Raji (cell line): Measurements from ENCODE around the gene CCDC33.

Experiments used
- POLR2A ChIP-seq: IDR thresholded peaks from 2 replicates; pipeline ENCODE4 v1.6.1; 2011; ENCODE audit warnings: low read depth, low read length, control low read depth; ENCODE audit not compliant: insufficient read depth

Gene CCDC33

DNA sequence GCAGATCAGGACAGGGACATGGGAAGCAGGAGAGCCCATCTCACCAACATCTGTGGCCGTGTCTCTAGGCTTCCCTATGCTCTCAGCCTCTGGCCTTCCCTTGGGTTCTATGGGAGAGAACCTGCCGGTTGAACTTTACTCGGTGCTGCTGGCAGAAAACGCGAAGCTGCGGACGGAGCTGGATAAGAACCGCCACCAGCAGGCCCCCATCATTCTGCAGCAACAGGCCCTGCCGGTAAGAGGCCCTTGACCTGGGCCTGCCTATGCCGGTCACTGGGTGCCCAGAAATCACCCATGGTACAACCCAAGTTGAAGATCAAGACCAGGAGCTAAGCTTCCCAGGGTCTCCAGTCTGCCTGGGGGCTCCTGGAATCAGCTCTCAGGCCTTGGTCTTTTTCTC is 96.5 kb downstream of the CCDC33 start:
- no peak for TF ChIP-seq POLR2A

DNA sequence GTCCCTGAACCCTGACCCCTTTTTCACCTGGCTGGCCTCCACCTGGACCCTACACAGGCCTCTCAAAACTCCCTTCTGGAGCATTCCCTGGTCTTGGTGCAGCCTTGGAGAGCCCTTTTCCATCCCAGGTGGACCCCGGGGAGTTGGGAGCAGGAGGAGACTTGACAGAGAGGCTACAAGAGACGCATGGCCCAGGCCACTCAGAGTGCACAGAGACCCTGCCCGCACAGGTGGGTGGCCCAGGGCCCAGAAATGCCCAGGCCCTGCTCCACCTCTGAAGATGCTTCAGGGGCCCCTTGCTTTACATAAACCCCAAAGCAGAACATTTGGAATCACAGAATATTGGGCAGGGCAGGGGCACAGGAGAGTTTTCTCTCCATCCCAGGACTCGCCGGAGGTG is 97.0 kb downstream of the CCDC33 start:
- TF ChIP-seq POLR2A = no peak

DNA sequence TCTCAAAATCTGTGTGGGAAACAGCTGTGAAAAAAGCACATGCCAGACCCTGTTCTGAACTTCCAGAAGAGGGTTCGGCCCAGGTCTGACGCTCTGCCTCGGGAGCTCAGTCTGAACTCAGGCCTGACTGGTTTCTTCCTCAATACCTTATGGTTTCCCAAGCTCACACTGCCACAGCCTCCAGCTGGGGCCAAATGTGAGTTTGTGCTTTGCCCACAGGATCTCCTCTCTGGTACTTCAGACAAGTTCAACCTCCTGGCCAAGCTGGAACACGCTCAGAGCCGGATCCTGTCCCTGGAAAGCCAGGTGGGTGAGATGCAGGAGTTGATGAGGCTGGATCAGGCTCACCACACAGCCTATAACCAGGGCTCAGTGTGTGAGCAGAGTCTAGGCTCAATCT is 97.5 kb downstream of the CCDC33 start:
- no peak for TF ChIP-seq POLR2A

DNA sequence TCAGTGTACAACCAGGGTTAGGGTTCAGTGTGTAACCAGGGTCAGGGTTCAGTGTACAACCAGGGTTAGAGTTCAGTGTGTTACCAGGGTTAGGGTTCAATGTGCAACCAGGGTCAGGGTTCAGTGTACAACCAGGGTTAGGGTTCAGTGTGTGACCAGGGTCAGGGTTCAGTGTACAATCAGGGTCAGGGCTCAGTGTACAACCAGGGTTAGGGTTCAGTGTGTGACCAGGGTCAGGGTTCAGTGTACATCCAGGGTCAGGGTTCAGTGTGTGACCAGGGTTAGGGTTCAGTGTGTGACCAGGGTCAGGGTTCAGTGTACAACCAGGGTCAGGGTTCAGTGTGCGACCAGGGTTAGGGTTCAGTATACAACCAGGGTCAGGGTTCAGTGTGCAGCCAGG is 98.0 kb downstream of the CCDC33 start:
- no peak for TF ChIP-seq POLR2A

DNA sequence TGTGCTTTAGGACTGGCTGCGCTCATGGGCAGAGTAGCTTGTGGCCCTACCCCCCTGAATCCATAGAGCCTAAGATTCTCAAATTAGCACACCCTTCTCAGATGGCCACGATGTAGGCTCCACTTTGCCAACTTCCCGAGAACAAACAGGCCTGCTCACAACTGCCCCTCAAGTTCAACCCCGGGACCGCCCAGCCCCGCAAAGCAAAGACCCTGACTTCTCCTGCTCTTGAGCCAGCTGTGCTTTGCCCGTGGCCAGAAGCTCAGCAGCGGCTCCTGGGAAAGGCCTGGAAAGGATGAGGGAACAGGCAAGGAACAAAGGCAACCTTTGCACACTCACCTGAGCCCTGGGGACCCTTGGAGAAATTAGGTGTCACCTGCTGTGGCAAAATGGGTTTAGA is 99.3 kb downstream of the CCDC33 start:
- no peak for TF ChIP-seq POLR2A

DNA sequence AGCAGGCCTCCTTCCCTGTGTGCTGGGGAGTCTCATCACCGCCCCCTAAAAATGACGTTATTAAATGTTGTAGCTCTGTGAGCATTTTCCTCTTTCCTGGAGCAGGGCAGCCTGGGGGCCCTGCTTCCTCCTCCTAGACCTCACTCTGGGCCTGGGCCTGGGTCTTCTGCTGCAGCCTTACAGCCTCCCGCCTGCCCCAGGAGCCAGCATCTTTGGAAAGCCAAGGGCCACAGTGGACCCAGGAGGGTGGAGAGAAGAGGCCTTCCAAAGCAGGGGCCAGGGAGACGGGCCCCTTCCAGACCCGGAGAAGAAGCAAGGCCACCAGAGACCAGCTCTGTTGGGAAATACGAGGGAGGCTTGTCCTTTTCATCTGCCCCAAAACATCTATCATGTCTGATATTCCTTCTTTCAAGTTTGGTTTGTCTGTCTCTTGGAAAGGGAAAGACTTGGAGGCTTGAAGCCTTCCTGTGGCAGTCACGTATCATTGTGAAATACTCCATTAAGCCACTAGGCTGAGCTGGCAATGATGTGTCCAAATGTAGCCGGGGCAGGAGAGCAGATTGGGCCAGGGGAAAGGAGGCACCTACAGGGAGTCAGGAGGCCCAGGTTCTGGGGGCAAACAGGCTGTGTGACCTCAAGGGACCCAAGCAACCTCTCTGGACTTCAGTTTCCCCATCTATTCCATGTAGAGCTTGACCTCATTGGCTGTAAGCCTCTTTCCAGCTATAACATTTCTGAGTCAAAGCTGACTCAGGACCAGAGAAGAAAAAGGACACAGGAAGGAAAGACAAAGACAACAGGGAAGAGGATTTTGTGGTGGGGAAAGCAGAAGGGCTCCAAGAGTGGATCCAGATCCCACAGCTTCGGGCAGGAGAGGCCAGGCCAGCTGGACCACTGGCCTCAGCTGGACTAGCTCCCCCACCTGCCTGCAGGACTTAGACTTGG is 100.2 kb downstream of the CCDC33 start:
- no peak for TF ChIP-seq POLR2A

DNA sequence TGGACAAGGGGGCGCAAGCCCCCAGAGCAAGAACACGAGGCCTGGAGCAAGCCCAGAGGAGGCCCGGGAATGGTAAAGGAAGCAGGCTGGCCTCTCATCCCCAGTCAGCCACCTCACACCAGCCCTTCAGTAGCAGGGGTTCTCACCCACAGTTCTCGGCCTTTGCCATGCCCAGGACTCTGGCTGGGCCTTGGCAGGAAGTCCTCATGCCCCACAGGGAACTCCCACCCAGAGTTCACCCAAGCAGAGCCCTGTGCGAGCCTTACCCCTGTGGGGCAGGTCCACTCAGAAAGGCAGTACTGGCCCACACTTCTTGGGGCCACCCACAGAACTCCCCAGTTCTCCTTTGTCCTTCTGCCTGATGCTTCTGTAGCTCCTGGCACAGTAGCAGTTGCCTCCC is 101.0 kb downstream of the CCDC33 start:
- TF ChIP-seq POLR2A = no peak

DNA sequence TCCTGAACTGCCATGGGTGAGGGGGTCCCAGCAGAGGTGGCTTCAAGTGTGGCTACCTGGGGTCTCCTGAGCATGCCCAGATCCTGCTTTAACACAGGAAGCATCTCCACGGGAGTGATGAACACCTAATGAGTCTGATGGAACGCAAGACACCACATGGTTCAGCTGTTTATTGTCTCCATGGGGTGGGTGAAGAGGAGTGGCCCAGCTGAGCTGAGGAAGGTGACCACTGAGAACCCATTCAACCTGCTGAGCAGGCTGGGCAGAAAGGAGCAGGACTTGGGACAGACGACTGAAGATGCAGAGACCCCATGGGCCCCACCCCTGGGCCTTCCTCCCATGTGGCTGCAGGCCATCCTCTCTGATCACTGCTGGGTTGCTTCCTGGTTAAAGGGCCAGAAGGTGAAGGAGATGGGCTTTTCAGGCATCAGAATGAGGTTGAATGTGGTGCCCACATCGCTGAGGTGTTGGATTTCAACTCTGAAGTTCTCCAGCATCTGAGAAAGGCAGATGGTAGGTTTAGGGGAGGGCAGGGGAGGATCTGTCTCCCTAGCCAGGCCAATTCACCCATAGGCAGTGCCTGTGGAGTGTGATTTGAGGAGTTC is 101.6 kb downstream of the CCDC33 start:
- TF ChIP-seq POLR2A = no peak

DNA sequence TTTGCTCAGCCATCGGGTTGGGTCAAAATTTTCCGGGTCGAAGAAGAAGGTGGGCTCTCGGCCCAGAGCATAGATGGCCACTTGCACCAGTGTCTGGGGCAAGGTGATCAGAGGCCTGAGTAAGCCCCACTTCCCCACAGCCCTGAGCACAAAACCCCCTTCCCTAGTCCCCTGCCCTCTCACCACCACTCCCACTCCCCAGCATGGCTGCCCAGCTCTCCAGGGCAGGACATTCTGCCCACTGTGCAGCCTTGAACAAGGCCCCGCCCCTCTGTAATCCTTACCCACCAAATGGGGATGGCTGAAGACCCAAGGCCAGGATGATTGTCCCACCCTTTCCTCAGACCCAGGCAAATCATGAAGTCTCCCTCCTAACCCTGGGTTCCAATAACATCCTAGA is 102.5 kb downstream of the CCDC33 start:
- TF ChIP-seq POLR2A = no peak

DNA sequence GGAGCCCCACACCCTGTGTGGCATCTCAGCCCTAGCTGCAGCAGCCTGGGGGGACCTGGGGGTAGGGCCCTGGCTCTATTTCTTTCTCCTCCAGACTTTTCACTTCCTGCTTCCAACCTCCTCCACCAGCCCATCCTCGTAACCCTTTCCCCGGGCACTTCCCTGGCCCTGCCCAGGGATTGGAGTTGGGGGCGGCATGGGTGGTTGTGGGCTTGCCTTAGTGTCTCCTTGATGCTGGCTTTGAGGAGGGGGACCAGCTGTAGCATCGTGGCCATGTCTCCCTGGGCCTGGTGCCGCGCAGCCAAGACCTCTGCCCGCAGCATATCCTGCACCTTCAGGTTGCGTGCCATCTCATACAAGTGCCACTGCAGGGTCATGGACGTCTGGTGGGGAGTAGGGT is 103.2 kb downstream of the CCDC33 start:
- TF ChIP-seq POLR2A = no peak

DNA sequence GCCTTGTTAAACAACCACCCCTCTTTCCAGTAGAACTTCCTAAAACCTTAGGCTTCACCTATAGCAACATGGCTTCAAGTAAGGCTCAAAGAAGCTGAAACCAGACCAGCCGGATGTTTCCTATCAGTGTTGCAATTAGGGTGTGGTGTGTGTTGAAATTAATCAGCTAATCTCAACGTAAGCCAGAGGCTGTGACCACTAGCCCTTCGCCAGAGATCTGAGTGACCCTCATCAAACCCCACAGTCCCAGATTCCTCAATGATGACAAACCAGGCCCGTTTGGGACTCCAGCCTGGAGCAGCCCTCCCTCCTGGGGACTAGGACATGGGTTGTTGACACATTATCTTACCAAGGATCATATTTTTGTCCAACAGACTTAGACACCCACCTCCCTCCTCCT is 104.0 kb downstream of the CCDC33 start:
- TF ChIP-seq POLR2A = no peak

DNA sequence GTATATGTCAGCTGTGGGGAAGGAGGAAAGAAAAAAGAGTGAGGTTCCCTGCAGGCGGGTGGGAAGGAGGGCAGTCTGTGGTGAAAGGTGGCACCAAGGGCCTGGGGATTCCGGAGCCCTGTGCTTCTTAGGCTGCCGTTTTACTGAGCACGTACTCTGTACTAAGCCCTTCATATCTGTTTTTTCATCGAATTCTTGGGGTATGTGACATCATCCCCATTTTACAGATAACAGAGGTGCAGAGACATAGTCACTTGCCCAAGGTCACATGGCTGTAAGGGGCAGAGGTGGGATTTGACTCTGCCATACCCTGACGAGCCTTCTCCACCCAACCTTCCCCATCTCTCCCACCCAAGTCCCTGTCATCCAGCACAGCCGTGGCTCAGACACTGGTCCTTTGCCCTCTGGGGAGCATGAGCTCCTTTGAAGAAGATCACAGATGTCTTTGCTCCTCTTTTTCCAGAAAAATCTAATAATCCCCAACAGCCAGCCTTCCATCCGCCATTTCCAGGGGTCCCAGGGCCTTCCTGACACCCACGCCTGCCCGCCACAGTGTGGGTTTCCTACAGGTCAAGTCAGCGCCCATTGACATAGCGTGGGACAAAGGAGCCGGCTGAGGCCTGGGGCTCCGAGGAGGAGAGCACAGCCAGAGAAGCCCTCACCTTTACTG is 107.1 kb downstream of the CCDC33 start:
- TF ChIP-seq POLR2A = no peak

DNA sequence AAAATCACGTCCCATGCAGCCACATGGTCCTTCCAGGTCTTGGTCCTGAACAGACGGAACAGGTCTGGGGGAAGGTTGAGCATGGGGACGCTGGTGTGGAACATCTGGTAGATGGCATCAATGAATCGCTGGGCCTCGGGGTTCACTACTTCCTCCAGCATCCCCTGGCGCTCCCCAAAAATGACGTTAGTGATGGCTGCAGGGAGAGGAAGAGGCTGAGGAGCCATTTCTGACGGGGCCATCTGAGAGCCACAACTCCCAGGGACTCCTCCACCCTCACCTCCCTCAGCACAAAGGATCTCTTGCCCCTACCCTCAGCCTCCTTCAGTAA is 107.6 kb downstream of the CCDC33 start:
- TF ChIP-seq POLR2A = no peak

DNA sequence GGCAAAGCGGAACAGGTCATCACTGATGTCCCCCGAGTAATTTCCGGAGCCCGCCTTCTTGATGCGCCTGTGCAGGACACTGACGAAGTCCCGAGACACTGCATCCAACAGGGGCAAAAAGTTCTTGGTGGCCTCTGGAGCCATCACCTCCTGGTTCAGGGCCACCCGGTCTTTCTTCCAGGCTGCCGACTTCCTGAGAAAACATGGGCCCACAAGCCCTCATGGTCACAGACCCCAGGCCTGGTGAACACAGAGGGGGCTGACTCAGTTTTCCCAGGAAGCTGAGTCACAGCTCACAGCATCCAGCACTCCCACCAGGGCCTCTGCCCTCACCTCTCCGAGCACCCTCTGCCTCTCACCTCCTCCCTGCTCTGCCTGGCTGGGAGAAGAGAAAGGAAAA is 108.9 kb downstream of the CCDC33 start:
- TF ChIP-seq POLR2A = no peak

DNA sequence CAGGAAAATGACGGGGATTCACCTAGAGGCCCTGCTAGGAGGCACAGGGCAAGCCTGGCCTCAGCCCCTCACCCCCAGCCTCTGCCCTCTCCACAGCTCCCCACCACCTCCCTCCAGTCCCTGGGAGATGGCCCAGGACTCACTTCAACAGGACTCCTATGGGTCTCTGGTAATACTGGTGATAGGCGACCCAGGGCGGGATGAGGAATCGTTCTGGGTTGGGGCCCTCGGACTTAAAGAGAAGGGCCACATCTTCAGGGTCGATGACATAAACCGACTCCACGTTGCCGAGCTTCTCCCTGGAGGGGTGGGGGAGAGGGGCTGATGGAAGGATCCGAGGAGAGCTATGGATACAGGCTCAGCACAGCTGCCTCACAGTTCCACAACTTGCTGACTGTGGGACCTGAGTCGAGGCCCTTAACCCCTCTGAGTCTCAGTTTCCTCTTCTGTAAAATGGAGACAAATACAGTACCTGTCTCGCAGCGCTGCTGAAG is 111.7 kb downstream of the CCDC33 start:
- no peak for TF ChIP-seq POLR2A

DNA sequence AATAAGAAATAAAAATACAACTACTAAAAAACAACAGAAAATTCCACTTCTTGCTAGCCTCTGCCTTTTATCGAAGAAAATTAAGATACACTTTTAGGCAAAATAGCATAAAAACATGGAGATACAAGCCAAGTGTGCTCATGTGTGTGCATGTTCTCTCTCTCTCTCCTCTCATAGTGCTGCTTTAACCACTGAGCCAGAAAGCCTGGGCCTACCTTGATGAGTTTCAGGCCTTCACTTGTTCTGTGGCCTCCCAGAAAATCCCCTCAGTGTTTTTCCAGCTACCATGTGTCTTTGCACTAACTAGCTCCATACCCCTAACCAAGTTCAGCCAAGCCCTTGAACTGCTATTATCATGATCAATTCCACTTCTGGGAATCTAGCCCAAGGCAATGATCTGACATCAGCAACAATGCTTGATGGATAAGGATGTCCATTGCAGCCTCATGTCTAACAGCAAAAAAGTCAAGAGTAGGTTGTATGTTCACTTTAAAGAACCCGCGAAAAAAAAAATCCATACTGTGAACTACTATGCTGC is 113.2 kb downstream of the CCDC33 start:
- TF ChIP-seq POLR2A = no peak
